GM18511 (cell line): Measurements from ENCODE around the gene PCCA.
"Not testable (repeated sequence)": the region's sequence is repeated elsewhere in the genome, so short reads cannot be mapped to it uniquely, and the experiment has no call there.

Source experiments
- ATAC-seq: cut with Tn5 transposase; IDR thresholded peaks from one replicate; pipeline ENCODE4 v1.9.1; 2021; ENCODE audit warnings: mild to moderate bottlenecking, moderate library complexity; ENCODE audit not compliant: unreplicated experiment

Gene PCCA

DNA sequence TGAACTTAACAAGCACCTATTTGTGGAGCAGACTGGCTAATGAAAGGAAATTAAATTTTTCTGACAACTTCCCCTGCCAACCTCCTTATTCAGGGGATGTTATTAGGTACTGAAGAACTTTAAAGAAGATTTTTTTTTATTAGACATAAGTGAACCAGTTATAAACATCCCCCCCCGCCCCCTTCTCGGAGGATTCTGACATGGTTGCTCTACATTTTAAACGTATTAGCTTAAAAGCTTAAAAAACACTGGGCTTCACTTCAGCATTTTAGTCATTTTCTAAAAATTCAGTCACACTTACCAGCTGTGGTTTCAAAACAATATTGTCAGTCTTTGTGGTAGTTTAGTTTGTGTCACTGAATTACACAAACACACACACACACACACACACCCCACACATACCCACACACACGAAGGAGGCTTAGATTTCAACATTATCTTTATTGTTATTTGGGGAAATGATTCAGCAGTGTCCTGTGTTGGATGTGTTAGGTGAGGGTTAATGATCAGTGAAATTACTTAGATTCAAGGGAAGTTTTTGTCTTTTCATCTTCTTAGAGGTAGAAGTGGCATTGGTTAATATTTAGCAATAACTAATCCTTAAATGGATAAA lies 145.7 kb downstream of the PCCA start:
- no peak for ATAC-seq

DNA sequence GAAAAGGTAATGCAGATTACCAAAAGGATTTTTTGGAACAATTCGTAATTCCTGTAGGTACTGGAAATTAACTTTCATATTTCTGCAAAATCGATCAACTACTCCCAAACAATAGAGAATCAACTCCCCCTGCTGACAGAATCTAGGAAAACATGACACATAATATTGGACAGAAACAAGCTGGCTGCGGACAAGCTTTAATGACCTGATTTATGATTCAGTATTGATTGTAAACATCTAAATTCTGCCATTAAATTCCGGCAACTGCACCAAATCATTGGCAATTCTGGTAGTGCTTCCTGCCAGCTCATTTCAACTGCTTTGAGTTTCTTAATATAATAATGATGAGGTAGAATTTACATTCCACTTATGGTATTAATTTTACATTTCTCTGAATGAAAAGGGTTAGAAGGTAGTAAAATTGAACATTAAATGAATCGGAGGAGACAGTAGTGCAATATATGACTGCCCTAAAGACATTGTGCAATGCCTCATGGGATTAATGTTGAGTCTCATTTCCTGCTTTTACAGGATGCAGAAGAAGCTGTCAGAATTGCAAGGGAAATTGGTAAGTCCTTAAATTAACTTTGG lies 146.5 kb downstream of the PCCA start:
- ATAC-seq: peak; percentile 55

DNA sequence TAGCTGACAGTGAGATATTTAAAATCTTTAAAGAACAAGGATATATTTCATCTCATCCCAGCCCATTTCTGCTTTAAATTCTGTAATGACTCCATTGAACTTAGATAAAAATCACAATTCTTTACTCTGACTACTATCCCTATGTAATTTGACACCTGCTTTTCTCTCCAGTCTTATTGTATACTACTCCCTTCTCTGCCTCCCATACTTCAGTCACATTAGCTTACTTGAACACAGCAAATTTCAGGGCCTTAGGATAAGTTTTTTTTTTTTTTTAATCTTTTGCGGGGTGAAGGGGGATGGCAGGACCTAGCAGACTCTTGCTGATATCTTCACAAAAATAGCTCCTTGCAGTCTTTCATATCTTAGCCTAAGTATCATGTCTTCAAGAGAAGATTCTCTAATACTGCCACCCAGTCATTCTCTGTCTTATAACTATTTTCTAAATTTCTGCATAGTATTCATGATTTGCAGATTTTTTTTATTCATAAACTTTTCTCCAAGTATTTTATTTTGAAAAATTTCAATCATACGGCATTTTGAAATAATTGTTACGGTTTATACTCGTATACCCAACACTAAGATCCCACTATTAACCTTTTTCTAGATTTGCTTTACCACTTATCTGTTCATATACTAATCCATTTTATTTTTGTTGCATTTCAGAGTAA lies 151.4 kb downstream of the PCCA start:
- no peak for ATAC-seq

DNA sequence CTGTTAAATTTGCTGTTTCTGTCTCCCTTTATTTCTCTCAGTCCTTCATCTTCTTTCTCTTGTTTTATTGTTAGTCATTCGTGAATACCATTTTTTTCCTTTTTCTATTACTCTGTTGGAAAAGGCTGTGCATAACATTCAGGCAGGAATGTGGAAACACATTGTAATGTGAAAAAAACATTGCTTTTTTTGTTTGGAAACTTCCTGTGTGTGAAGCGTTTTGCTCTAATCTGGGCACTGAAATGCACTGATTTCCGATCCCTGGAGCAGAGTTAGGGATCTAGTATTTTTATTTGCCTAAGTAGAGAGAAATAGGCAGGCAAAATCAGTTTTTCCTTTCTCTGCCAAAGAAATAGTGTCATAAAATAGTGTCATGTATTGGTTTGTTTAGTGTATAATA lies 155.5 kb downstream of the PCCA start:
- no peak for ATAC-seq

DNA sequence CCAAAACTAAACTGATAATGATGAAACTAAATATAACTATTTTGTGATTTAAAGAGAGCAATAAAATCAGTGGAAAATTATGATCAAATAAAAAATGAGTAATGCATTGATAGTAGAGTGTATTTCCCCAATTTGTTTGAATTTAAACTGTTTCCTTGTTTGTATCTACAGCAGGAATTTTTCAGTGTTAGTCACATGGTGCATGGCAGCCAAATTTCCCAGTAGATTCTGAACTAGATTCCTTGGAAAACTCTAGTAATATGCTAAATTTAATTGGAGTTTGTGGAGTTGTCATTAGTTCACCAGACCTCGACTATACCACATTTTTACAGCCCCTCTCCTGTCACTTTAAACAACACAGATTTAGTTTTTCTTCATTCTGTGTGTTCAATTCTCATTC lies 156.2 kb downstream of the PCCA start:
- ATAC-seq: no peak

DNA sequence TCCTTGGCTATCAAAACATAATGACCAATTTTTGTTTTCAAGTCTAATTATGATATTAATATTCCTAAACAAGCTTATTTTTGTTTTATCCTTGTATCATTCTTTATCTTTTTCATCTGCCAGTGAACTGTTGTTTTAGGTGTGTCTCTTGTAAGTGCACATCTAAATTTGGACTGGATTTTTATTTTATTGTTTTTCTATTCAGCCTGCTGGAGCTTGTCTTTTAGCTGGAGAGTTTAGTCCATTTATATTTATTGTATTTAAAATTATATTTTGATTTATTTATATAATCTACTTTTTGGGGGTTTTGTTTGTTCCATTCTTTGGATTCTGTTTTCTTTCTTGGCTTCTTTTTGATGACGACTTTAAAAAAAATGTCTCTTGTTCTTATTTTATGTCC lies 159.0 kb downstream of the PCCA start:
- no peak for ATAC-seq

DNA sequence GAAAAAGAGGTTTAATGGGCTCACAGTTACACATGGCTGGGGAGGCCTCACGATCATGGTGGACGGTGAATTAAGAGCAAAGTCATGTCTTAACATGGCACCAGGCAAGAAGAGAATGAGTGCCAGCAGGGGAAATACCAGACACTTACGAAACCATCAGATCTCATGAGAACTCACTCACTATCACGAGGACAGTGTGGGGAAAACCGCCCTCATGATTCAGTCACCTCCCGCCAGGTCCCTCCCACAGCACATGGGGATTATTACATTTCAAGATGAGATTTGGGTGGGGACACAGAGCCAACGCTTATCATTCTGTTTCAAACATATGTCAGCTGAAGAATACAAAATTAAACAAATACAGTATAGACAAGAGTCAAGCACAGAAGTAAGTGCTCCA lies 165.1 kb downstream of the PCCA start:
- ATAC-seq: no peak

DNA sequence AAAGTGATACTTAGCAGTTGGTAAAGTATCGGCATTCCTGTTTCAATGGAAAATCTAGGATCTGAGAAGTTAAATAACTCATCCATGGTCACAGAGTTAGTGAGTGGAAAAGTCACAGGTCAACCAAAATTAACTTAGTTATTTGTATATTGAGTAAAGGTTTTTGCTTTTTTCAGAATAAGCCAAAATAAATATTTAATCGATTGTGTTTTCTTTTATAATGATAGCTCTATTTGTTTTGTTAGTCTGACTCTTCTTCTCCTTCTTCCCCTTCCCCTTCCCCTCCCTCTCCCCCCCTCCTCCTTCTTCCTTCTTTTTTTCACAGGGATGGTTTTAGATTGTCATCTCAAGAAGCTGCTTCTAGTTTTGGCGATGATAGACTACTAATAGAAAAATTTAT lies 173.5 kb downstream of the PCCA start:
- ATAC-seq: no peak

DNA sequence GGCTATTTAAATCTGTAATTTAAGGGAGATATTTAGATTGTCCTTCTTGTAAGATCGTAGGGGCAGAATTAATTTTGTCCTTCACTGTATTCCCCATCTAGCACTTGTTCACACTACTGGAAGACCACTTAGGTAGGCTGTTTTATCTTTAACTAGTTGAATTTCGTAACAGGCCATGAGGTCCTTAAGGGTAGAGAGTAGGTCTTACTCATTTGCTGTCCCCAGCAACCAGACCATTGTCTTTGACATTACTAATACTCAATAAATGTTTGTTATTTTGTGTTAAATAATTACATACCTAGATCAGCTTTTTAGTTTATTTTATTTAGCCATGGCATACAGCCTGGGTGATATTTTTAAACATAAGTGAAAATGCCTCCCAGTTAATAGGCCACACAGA lies 177.1 kb downstream of the PCCA start:
- ATAC-seq: no peak

DNA sequence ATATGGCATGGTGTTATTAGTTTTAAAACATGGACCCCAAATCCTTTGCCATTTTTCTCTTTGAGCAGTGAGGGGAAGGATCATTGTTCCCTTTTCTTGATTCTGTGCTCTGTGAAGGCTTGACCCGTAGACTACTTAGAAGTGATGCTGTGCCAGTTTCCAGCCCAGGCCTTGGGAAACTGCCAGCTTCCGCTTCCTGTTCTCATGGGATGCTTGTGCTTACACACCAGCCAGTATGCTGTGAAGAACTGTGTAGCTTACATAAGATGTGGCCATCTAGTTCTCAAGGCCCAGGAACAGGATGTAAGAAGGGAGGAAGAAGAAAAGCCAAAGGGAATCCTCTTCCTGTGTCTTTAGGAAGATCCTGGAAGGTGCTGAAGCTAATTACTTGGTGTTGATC lies 180.9 kb downstream of the PCCA start:
- ATAC-seq: no peak

DNA sequence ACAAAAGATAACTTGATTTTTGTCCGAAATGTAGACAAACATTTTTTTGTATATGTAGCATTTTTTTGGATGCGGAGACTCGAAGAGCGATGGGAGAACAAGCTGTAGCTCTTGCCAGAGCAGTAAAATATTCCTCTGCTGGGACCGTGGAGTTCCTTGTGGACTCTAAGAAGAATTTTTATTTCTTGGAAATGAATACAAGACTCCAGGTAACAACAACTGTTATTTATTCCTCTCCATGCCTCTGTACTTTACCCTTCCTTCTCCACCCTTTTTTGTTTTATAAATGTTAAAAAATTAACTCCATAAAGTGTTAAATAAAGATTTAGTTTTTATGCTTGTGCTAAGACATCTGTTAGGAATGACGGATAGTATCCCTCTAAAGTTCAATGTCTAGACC lies 184.2 kb downstream of the PCCA start:
- ATAC-seq: no peak

DNA sequence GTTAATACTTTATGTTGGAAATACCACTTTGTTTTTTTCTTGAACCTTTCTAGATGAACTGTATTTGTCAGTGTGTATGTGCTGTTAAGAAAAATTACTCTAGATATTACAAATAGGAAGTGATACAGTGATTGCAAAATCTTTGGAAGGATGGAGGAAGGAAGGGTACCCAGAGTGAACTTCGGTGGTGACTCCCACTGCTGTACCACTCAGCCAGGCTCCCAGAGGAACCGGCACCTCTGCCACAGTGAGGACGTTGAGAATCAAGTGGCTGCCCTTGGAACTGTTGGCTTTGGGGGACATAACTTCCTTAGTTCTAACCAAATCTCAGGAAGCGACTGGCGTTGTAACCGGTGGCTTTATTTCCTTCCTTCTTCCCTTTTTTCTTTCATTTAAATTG lies 184.7 kb downstream of the PCCA start:
- ATAC-seq: no peak

DNA sequence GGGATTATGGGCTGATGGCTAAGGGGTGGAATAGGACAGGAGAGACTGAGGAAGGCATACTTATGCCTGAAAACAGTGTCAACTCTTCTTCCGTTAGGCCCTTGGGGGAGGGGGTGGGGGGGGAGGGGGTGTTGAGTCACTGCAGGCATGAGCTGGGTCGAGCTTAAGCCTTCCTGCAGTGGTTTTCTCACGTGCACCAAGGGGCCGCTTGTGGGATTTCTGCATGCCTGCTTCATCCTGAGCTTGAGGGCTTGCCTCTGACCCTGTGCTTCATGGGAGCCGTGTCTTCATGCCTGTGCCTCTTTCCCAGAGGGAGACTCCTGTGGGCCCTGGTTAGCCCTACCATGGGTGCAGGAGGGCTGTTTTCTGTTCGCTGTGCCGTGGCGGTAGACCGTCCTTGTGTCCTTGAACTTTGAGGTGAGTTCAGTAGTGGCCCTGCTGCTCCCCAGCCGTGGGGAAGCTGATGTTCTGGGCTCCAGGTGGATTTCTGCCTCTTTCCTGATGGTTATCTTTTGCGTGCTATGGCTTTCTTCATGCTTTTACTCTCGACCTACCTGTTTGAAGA lies 186.1 kb downstream of the PCCA start:
- no peak for ATAC-seq

DNA sequence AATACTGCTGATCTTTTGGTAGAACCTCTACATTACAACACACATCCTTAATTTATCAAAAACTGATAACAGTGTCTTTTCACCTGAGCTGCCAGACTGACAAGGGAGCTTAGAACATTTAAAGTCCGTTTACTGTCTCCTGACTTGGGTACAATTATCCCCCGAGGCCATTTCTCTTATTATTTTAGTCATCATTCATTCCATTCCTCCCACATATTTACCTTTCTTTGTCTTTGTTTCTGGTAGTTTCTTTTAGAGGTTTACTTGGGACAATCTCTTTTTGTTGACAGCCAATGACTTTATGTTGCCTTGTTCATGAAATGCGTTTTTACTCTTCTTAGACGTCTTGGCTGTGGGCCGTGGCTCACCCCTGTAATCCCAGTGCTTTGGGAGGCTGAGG lies 186.9 kb downstream of the PCCA start:
- no peak for ATAC-seq

DNA sequence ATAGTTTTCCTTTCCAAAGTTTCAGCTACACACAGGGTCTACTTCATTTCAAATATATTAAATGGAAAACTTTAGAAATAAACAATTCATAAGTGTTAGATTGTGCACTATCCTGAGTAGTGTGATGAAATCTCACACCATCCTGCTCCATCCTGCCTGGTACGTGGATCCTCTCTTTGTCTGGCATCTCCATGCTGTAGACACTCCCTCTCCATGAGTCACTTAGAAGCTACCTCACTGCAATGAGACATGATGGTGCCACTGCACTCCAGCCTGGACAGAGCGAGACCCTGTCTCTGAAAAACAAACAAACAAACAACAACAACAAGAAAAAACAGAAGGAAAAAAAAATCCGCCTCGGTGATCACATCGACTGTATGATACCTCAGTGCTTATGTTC lies 191.8 kb downstream of the PCCA start:
- no peak for ATAC-seq

DNA sequence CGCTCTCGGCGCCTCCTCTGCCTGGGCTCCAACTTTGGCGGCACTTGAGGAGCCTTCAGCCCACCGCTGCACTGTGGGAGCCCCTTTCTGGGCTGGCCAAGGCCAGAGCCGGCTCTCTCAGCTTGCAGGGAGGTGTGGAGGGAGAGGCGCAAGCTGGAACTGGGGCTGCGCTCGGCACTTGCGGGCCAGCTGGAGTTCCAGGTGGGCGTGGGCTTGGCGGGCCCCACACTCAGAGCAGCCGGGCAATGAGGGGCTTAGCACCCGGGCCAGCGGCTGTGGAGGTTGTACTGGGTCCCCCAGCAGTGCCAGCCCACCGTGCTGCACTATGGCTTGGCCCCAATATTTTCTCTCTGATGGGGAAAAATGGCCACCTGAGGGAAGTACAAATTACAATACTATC lies 193.4 kb downstream of the PCCA start:
- not testable (repeated sequence) for ATAC-seq

DNA sequence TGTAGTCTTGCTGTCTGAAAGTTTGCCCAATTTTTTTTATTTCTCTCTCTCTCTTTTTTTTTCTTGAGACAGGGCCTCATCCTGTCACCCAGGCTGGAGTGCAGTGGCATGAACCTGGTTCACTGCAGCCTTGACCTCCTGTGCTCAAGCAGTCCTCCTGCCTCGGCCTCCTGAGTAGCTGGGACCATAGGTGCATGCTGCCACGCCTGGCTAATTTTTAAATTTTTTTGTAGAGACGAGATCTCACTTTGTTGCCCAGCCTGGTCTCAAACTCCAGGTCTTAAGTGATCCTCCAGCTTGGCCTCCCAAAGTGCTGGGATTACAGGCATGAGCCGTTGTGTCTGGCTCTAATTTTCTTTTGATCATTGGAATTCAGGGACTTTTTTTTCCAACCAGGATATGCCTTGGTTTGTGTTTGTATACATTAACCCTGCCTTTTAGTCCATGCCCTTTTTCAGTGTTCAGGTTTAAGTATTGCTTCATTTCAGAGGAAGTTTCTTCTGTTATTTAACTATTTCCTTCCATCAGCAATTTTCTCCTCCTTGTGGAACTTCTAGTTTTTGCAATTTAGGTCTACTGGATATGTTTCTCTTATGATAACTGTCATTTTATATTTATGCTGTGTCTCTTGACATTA lies 201.4 kb downstream of the PCCA start:
- ATAC-seq: no peak

DNA sequence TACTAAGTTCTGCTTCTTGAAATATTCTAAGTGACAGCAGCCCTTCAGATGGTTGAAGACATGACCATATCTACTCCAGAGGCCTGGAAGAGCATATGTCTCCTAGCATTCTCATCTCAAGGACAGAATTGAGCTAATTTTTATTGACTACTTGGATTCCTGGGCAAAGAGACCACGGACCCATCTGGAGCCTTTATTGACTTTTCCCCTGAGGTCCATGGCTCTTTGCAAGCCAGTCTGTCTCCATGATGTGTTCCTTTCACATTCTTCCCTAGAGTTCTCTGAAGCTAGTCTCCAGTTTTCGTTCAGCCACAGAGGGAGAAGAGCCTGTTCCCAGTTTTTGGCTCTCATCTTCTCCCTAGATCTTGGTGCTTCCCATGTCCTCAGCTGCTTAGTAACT lies 202.7 kb downstream of the PCCA start:
- ATAC-seq: no peak

DNA sequence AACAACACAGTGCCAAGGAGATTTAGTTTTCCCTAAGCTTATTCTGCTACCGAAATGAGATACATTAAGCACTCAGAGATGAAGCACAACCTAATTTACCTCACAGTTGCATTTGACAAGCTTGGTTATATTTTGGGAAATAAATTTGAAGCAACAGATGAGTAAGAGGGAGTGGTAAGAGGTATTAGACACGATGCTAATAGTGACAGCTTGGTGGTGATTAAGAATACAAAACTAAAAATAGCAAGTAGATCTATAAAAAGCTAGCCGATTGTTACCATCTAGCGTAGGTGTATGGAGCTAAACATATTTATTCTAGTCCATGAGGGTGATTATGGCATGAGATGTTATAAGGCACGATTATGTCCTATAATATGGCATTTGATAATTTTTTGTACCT lies 208.5 kb downstream of the PCCA start:
- no peak for ATAC-seq

DNA sequence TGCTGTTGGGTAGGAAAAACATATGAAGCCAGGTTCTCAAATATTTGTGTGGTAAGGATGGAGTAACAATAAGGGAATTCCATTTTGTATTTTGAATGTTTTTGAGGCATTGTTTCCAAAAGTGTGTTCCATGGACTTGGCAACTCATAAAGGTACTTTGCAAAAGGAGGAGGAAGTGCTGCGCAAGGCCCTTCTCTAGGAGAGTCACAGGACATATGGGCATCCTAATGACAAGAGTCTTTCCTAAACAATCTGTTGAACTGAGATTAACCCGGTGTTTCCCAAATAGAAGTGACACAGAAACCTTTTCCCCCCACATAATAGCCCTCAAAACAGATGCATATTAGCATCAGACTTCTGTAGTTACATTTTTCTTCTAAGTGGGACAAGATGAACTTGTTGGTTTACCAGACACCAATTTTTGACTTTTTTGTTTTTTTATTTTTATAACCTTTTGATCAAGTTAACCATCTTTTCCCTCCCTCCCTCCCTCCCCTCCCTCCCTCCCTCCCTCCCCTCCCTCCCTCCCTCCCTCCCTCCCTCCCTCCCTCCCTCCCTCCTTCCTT lies 209.3 kb downstream of the PCCA start:
- no peak for ATAC-seq

DNA sequence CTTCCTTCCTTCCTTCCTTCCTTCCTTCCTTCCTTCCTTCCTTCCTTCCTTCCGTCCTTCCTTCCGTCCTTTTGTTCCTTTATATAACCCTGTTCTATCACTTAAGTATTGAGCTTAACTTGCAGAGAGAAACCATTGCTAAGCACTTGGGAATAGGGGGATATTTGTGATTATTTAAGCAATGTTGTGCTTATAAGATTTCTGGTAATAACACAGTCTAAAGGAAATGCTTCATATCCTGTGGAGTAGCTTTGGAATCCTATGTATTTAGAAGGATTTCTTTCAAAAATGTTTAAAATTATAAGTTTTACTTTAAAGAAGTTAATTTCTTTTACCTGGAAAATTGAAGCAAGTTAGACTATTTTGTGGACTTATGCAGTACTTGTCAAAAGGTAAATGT lies 209.8 kb downstream of the PCCA start:
- no peak for ATAC-seq

DNA sequence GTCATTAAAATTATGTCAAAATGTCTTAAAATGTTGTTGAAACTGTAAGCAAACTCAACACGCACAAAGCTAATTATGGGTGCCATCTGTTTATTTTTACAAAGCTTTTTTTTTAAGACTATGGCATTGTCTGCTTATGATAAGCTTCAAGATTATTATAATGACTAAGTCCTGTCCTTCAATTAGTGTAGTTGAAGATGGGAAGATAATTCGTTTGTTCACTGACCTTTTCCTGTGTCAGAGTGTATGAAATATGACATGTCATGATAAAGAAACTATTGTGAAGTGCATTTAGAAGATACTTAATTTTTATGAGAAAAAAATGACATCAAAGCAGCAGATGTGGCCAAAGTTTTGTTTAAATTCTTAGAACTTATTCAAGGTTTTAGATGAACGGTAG lies 211.3 kb downstream of the PCCA start:
- no peak for ATAC-seq
